Fibroblast of lung (primary cell): Measurements from ENCODE around the gene PREB. TPM values are rescaled to one million over a fixed set of nuclear protein-coding genes. Genes with fewer than 3 reads are reported as not detected.

ENCODE experiments used
- DNase-seq, 2 donors: peaks; one replicate each; pipeline versions ENCODE4 v3.0.0 to v3.0.0-alpha.2; 2010; ENCODE audit warnings: low read depth in 2 of 2
- H2AFZ ChIP-seq: 2 replicates; pipeline ENCODE4 v1.5.1; 2012; ENCODE audit warnings: low read length, control low read depth, inconsistent platforms
- H3K27ac ChIP-seq: 2 replicates; pipeline ENCODE4 v1.5.1; 2011; ENCODE audit warnings: low read length, control low read depth; ENCODE audit not compliant: insufficient read depth
- H3K27me3 ChIP-seq: 2 replicates; pipeline ENCODE4 v1.5.1; 2011; ENCODE audit warnings: mild to moderate bottlenecking, low read length; ENCODE audit not compliant: control insufficient read depth, insufficient read depth
- H3K36me3 ChIP-seq: 2 replicates; pipeline ENCODE4 v1.5.1; 2011; ENCODE audit warnings: low read length; ENCODE audit not compliant: control insufficient read depth, insufficient read depth
- H3K4me1 ChIP-seq: 2 replicates; pipeline ENCODE4 v1.5.1; 2011; ENCODE audit warnings: low read length; ENCODE audit not compliant: control insufficient read depth, insufficient read depth; ENCODE audit errors: extremely low read depth
- H3K4me2 ChIP-seq: 2 replicates; pipeline ENCODE4 v1.5.1; 2011; ENCODE audit warnings: low read length, control low read depth; ENCODE audit not compliant: insufficient read depth; ENCODE audit errors: extremely low read depth
- H3K4me3 ChIP-seq, 4 experiments: fragments of 200-600 bp in 1 of 4; sonication (generic) in 1 of 4; replicated peaks in 1 of 4; 2 replicates each; pipeline ENCODE4 v1.5.1; 2011 to 2016; ENCODE audit warnings: low read length in 4 of 4, low read depth in 3 of 4, mild to moderate bottlenecking in 3 of 4, control low read depth in 2 of 4, inconsistent platforms in 1 of 4, mixed read lengths in 1 of 4; ENCODE audit not compliant: insufficient read depth in 1 of 4; ENCODE audit errors: control extremely low read depth in 1 of 4
- H3K79me2 ChIP-seq: 2 replicates; pipeline ENCODE4 v1.5.1; 2012; ENCODE audit warnings: mild to moderate bottlenecking, low read length, inconsistent platforms; ENCODE audit not compliant: control insufficient read depth, insufficient read depth
- H3K9ac ChIP-seq: 2 replicates; pipeline ENCODE4 v1.5.1; 2011; ENCODE audit warnings: mild to moderate bottlenecking, low read length, control low read depth; ENCODE audit not compliant: insufficient read depth
- H3K9me3 ChIP-seq: 2 replicates; pipeline ENCODE4 v1.5.1; 2012; ENCODE audit warnings: low read depth, low read length; ENCODE audit not compliant: control insufficient read depth, insufficient read depth
- H4K20me1 ChIP-seq: 2 replicates; pipeline ENCODE4 v1.5.1; 2011; ENCODE audit warnings: low read length; ENCODE audit not compliant: control insufficient read depth, insufficient read depth; ENCODE audit errors: extremely low read depth
- CTCF ChIP-seq, 2 donors: IDR thresholded peaks in 1 of 2; conservative IDR thresholded peaks in 1 of 2; 1 replicate in 1 of 2; 2 replicates in 1 of 2; pipeline ENCODE4 v1.5.1; 2011 to 2012; ENCODE audit warnings: low read length in 2 of 2, control low read depth in 1 of 2, inconsistent platforms in 1 of 2, low read depth in 1 of 2, mild to moderate bottlenecking in 1 of 2
- EZH2 ChIP-seq: IDR thresholded peaks from 2 replicates; pipeline ENCODE4 v1.5.1; 2012; ENCODE audit warnings: low read length, control low read depth, mild to moderate bottlenecking; ENCODE audit errors: missing control alignments
- polyA plus RNA-seq, 2 donors: library from polyadenylated mRNA; depleted of rRNA in 1 of 2; stranded (reverse) in 1 of 2; unstranded in 1 of 2; fragments of >200 nt; gene quantifications; 2 replicates each; pipeline ENCODE4 v1.2.1, GENCODE V29; 2011 to 2012; ENCODE audit warnings: missing spikeins in 1 of 2
- total RNA-seq: library from RNA; depleted of rRNA; stranded (reverse); fragments of >200 nt; gene quantifications from 2 replicates; pipeline ENCODE4 v1.2.1, GENCODE V29; 2014

The PREB gene
- total and polyA plus RNA-seq, 2 donors (not counting 1 experiment from before 2014, with no cell fraction given) = 36.0 to 42.9 TPM

GRCh38 chr2:27149570-27150405 is 15.4 kb upstream of the PREB start:
- Histone ChIP-seq H3K79me2 (no peaks in the 10 kb centered on the region), H3K4me3 (no peak overlapping the region), H3K9me3 (no peaks in the 10 kb centered on the region), H3K36me3 (no peaks in the 10 kb centered on the region), H3K27ac (no peak overlapping the region), H3K9ac (no peak overlapping the region), H4K20me1 (no peaks in the 10 kb centered on the region), H3K27me3 (peaks cover 30% of the 10 kb centered on the region), H3K4me2 (no peak overlapping the region), H2AFZ (no peak overlapping the region), H3K4me1 (no peaks in the 10 kb centered on the region)
- DNase-seq = no peak
- TF ChIP-seq CTCF (conservative IDR thresholded peaks at IDR 0.05 in 1 of 2, IDR thresholded peaks at IDR 0.05 in 1 of 2; ENCODE audit: low read depth in 1 of 2, low read length in 2 of 2) = no peak
- TF ChIP-seq EZH2 = no peak

- H3K4me2 ChIP-seq = no peak within 1 kb of the TSS
- TF ChIP-seq CTCF (conservative IDR thresholded peaks at IDR 0.05 in 1 of 2, IDR thresholded peaks at IDR 0.05 in 1 of 2; ENCODE audit: low read depth in 1 of 2, low read length in 2 of 2) (no peak), EZH2 (no peak)
- no peak within 1 kb of the TSS for H2AFZ ChIP-seq
- no peak for DNase-seq
- H3K79me2 ChIP-seq = no peaks in the 10 kb centered on the region
- no peak within 1 kb of the TSS for H3K27ac ChIP-seq
- no peaks in the 10 kb centered on the region for H3K36me3 ChIP-seq
- peaks cover 26% of the 10 kb centered on the region for H3K27me3 ChIP-seq
- H3K4me3 ChIP-seq = no peak within 1 kb of the TSS
- no peaks in the 10 kb centered on the region for H3K4me1 ChIP-seq
- no peak within 1 kb of the TSS for H3K9ac ChIP-seq
- no peaks in the 10 kb centered on the region for H3K9me3 ChIP-seq
- H4K20me1 ChIP-seq = no peaks in the 10 kb centered on the region
Measured at GRCh38 chr2:27148801-27149439, 14.5 kb upstream of the PREB start, which contains the start of gene TCF23. Gene TCF23 (plus strand): TSS chr2:27149004. CDS start chr2:27149134, 130 bp downstream.

- Histone ChIP-seq H3K9me3 (no peaks in the 10 kb centered on the region), H3K4me3 (no peak overlapping the region), H4K20me1 (no peaks in the 10 kb centered on the region), H3K36me3 (no peaks in the 10 kb centered on the region), H3K9ac (no peak overlapping the region), H3K27ac (no peak overlapping the region), H3K4me2 (no peak overlapping the region), H3K4me1 (no peaks in the 10 kb centered on the region), H3K27me3 (peaks cover 28% of the 10 kb centered on the region), H3K79me2 (no peaks in the 10 kb centered on the region), H2AFZ (no peak overlapping the region)
- no peak for DNase-seq
- TF ChIP-seq CTCF (conservative IDR thresholded peaks at IDR 0.05 in 1 of 2, IDR thresholded peaks at IDR 0.05 in 1 of 2; ENCODE audit: low read depth in 1 of 2, low read length in 2 of 2) = no peak
- no peak for TF ChIP-seq EZH2
Measured at GRCh38 chr2:27147935-27148334, 13.5 kb upstream of the PREB start.
